GM12865 (cell line): ENCODE data around the gene NISCH.

ENCODE experiments used
- DNase-seq: peaks from one replicate; pipeline ENCODE4 v3.0.0; 2010; ENCODE audit warnings: low read depth
- H3K4me3 ChIP-seq: 2 replicates; pipeline ENCODE4 v1.5.1; 2011; ENCODE audit warnings: mild to moderate bottlenecking, low read depth, low read length, control low read depth
- CTCF ChIP-seq: IDR thresholded peaks from 2 replicates; pipeline ENCODE4 v1.5.1; 2011; ENCODE audit warnings: low read length, control low read depth, low read depth, inconsistent platforms; ENCODE audit not compliant: insufficient read depth; ENCODE audit errors: missing control alignments

The NISCH gene

GRCh38 chr3:52501046-52501445 is 45.6 kb downstream of the NISCH start:
- TF ChIP-seq CTCF, result no peak
- H3K4me3 ChIP-seq, result no peak overlapping the region
- no peak for DNase-seq

GRCh38 chr3:52502001-52502400 is 46.6 kb downstream of the NISCH start:
- no peak for TF ChIP-seq CTCF
- no peak for DNase-seq
- H3K4me3 ChIP-seq, result no peak overlapping the region

- TF ChIP-seq CTCF, result no peak
- no peak for DNase-seq
Observed at GRCh38 chr3:52502808-52503350, 47.5 kb downstream of the NISCH start.

GRCh38 chr3:52503788-52504424 is 48.5 kb downstream of the NISCH start:
- no peak for TF ChIP-seq CTCF
- no peak for DNase-seq
- no peak overlapping the region for H3K4me3 ChIP-seq

More at GRCh38 chr3:52502808-52503350, 47.5 kb downstream of the NISCH start:
- no peak overlapping the region for H3K4me3 ChIP-seq

GRCh38 chr3:52504977-52505376 is 49.6 kb downstream of the NISCH start:
- no peak overlapping the region for H3K4me3 ChIP-seq
- TF ChIP-seq CTCF, result no peak
- DNase-seq, result no peak

GRCh38 chr3:52506266-52506966 is 51.0 kb downstream of the NISCH start:
- TF ChIP-seq CTCF, result no peak
- DNase-seq, result no peak
- no peak overlapping the region for H3K4me3 ChIP-seq
